Gastrocnemius medialis (tissue), 4 donors: ENCODE results near the gene ZFHX3. TPM values are rescaled to one million over a fixed set of nuclear protein-coding genes. Genes with fewer than 3 reads are reported as not detected.
A peak's percentile ranks its signal among the peaks of the same experiment; 100 is the strongest.

Experiments
- ATAC-seq, 2 donors: fragments of 150-250 bp; one replicate each; pipeline ENCODE4 v1.9.1; 2016
- DNase-seq, 2 donors: peaks; one replicate each; pipeline ENCODE4 v3.0.0-alpha.2; 2019
- H3K27ac ChIP-seq, 4 donors: fragments of 200-600 bp; sonication (generic); 1 replicate in 1 of 4; 2 replicates in 3 of 4; pipeline ENCODE4 v1.5.1; 2016 to 2018; ENCODE audit warnings: mild to moderate bottlenecking in 2 of 4, moderate library complexity in 1 of 4
- H3K27me3 ChIP-seq, 3 donors: fragments of 200-600 bp; sonication (generic) in 2 of 3; 1 replicate in 1 of 3; 2 replicates in 2 of 3; pipeline versions ENCODE4 v1.5.1 to v1.6.0; 2016 to 2019; ENCODE audit warnings: mild to moderate bottlenecking in 1 of 3, moderate library complexity in 1 of 3
- H3K36me3 ChIP-seq, 2 donors: fragments of 200-600 bp; sonication (generic) in 1 of 2; one replicate each; pipeline ENCODE4 v1.5.1; 2017 to 2018
- H3K4me1 ChIP-seq, 2 donors: fragments of 200-600 bp; sonication (generic) in 1 of 2; one replicate each; pipeline ENCODE4 v1.5.1; 2016 to 2017; ENCODE audit warnings: mild to moderate bottlenecking in 2 of 2
- H3K4me3 ChIP-seq, 4 donors: fragments of 200-600 bp; sonication (generic) in 3 of 4; 1 replicate in 1 of 4; 2 replicates in 3 of 4; pipeline ENCODE4 v1.5.1; 2016 to 2019; ENCODE audit warnings: mild to moderate bottlenecking in 2 of 4
- H3K9me3 ChIP-seq, 3 donors: fragments of 200-600 bp; sonication (generic) in 2 of 3; 1 replicate in 1 of 3; 2 replicates in 2 of 3; pipeline ENCODE4 v1.5.1; 2016 to 2019
- CTCF ChIP-seq, 5 experiments: fragments of 450-650 bp in 3 of 5; fragments of 200-600 bp in 2 of 5; sonication (generic) in 2 of 5; IDR thresholded peaks in 4 of 5; conservative IDR thresholded peaks in 1 of 5; 1 replicate in 4 of 5; 2 replicates in 1 of 5; pipeline ENCODE4 v1.5.1; 2016 to 2019; ENCODE audit warnings: antibody characterized with exemption in 5 of 5, mild to moderate bottlenecking in 3 of 5, moderate library complexity in 3 of 5
- POLR2A ChIP-seq, 2 donors: fragments of 450-650 bp; IDR thresholded peaks; one replicate each; pipeline ENCODE4 v1.6.1; 2017; ENCODE audit warnings: antibody characterized with exemption in 2 of 2, mild to moderate bottlenecking in 2 of 2, moderate library complexity in 2 of 2
- in situ Hi-C, 4 donors: fragments of 200-750 bp; cut with MboI; loops; one replicate each; pipeline versions ENCODE4 v1.15.0 to v1.8.0; 2017; ENCODE audit warnings: low sequenced_read_pairs in 4 of 4
- intact Hi-C: fragments of 100-400 bp; cut with DNase I; formaldehyde crosslinking; loops from one replicate; pipeline ENCODE4 v1.15.1; 2023; ENCODE audit warnings: low total_unique reads
- total RNA-seq, 4 donors: library from RNA; depleted of rRNA; stranded (reverse); fragments of >200 nt; gene quantifications; one replicate each; pipeline versions ENCODE4 v1.1.0 to v1.2.3, GENCODE V29; 2016

ZFHX3 gene
- total RNA-seq, 4 donors from 2014 or later = 14.0 to 28.5 (median 27.3) TPM

- DNase-seq (peak in 1 of 2 donors; percentile 49), ATAC-seq (no peak)
- Histone ChIP-seq H3K36me3 (no peaks in the 10 kb centered on the region), H3K9me3 (no peaks in the 10 kb centered on the region), H3K4me1 (peaks cover 84 to 88% of the 10 kb centered on the region in 2 donors), H3K4me3 (peak overlapping the region in 2 of 4 donors; percentile 6 to 9), H3K27me3 (no peaks in the 10 kb centered on the region), H3K27ac (peak overlapping the region; percentile 95 to 99 (median 99))
- in situ Hi-C loops = loop anchor here (5.0 to 25.0 kb wide), 3 partner anchors 63 to 216 kb away; no protein-coding TSS in a partner anchor
- no peak for TF ChIP-seq POLR2A (IDR thresholded peaks at IDR 0.05)
- peak in 1 of 5 experiments; percentile 9 for TF ChIP-seq CTCF (IDR thresholded peaks at IDR 0.05 in 4 of 5, conservative IDR thresholded peaks at IDR 0.05 in 1 of 5)
- intact Hi-C loops = no loop called here
Observed at GRCh38 chr16:73050201-73051099, 2.5 kb upstream of the ZFHX3 start.

- H3K27ac ChIP-seq = peak overlapping the region; percentile 95 to 99 (median 99)
- TF ChIP-seq CTCF (IDR thresholded peaks at IDR 0.05 in 4 of 5, conservative IDR thresholded peaks at IDR 0.05 in 1 of 5) (no peak), POLR2A (IDR thresholded peaks at IDR 0.05) (no peak)
- H3K9me3 ChIP-seq = no peaks in the 10 kb centered on the region
- in situ Hi-C loops (no loop called here), intact Hi-C loops (loop anchor here (2.0 kb wide), 2 partner anchors 111 to 217 kb away; no protein-coding TSS in a partner anchor)
- ATAC-seq (no peak), DNase-seq (peak in 1 of 2 donors; percentile 74)
- no peaks in the 10 kb centered on the region for H3K36me3 ChIP-seq
- peaks cover 84 to 88% of the 10 kb centered on the region in 2 donors for H3K4me1 ChIP-seq
- H3K27me3 ChIP-seq = no peaks in the 10 kb centered on the region
- H3K4me3 ChIP-seq = peak overlapping the region in 1 of 4 donors; percentile 87
Observed at GRCh38 chr16:73049511-73049910, 1.6 kb upstream of the ZFHX3 start.

DNA sequence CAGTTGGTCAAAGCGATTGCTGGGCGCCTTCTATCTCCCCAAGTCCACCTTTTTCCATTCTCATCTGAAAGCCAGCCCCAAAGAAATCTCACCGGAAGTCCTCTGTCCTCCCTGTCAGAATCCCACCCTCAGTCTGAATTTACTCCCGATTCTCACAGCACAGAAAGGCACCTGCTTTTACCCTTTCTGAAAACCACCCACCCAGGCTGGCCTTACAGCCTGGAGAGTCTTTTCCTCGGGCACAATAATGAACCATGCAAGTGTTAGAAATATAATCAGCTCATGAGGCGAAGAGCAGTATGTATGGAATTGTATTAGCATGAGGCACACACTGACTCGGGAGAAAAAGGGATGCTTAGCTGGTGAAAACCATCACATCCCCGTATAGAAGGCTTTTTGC, 1.2 kb upstream of the ZFHX3 start:
- Histone ChIP-seq H3K4me1 (peaks cover 84 to 88% of the 10 kb centered on the region in 2 donors), H3K36me3 (no peaks in the 10 kb centered on the region), H3K27ac (peak overlapping the region; percentile 95 to 99 (median 99)), H3K4me3 (peak overlapping the region; percentile 85 to 97 (median 89)), H3K9me3 (no peaks in the 10 kb centered on the region), H3K27me3 (no peaks in the 10 kb centered on the region)
- in situ Hi-C loops = no loop called here
- DNase-seq (no peak), ATAC-seq (no peak)
- no peak for TF ChIP-seq CTCF (IDR thresholded peaks at IDR 0.05 in 4 of 5, conservative IDR thresholded peaks at IDR 0.05 in 1 of 5)
- TF ChIP-seq POLR2A (IDR thresholded peaks at IDR 0.05) = no peak
- intact Hi-C loops = loop anchor here (2.0 kb wide), 2 partner anchors 110 to 216 kb away; no protein-coding TSS in a partner anchor

DNA sequence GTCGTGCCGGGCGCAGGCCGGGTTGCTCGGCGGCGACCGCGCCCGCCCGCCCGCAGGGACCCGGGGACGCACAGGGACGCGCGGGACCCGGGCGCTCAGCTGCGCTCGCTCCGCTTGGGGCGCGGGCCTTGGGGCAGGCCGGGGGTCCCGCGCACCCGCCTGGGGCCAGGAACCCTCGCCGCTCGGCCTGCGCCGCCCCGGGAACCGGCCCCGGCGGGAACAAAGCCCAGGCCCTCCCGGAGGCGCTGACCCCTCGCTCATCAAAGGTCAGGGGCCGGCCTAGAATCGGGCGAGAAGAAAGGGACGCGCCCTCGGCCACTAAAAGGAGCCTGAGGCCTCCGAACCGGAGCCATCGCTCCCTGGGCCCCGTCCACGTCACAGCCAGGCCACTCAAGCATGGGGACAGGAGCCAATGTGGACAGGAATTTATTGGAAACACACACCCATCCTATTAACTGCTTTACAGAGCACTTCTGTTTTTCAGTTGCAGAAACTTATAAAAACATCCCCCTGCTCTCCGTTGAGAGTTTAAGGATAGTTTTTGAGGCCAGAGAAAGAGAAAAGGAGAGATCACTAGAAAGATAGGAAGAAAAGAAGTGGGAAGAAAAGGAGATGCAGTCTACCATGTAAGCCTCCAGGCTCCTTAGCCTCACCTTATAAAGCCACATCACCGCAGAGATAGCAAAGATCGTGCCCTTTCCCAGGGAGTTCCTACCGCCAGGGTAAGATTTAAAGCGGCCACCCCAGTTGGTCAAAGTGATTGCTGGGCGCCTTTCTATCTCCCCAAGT, 558 bp upstream of the ZFHX3 start:
- in situ Hi-C loops (no loop called here), intact Hi-C loops (loop anchor here (1.0 to 2.0 kb wide), 3 partner anchors 63 to 216 kb away; no protein-coding TSS in a partner anchor)
- no peaks in the 10 kb centered on the region for H3K36me3 ChIP-seq
- peak overlapping the region; percentile 85 to 97 (median 89) for H3K4me3 ChIP-seq
- DNase-seq (peak in 1 of 2 donors; percentile 70), ATAC-seq (peak; percentile 9 to 24)
- peak overlapping the region; percentile 95 to 99 (median 99) for H3K27ac ChIP-seq
- H3K27me3 ChIP-seq = no peaks in the 10 kb centered on the region
- H3K4me1 ChIP-seq = peaks cover 86 to 89% of the 10 kb centered on the region in 2 donors
- TF ChIP-seq CTCF (IDR thresholded peaks at IDR 0.05 in 4 of 5, conservative IDR thresholded peaks at IDR 0.05 in 1 of 5) (peak in 2 of 5 experiments; percentile 27 to 33), POLR2A (IDR thresholded peaks at IDR 0.05) (no peak)
- no peaks in the 10 kb centered on the region for H3K9me3 ChIP-seq
